ENCODE results near the gene CATSPER4.

The CATSPER4 gene

GRCh38 chr1:26210147-26210870, 19.9 kb downstream of the CATSPER4 start:
- no peak overlapping the region for H3K4me3 ChIP-seq (ENCODE audit: low read depth, low read length)
- in situ Hi-C loops (cut with HindIII; ENCODE audit: low sequenced_read_pairs) = no loop called here
- TF ChIP-seq CTCF (IDR thresholded peaks at IDR 0.05; ENCODE audit: low read depth, low read length, missing control alignments) = no peak
- no peak for DNase-seq (ENCODE audit: low read depth)

- DNase-seq (ENCODE audit: low read depth) = no peak
- TF ChIP-seq CTCF (IDR thresholded peaks at IDR 0.05; ENCODE audit: low read depth, low read length, missing control alignments) = no peak
- no peak overlapping the region for H3K4me3 ChIP-seq (ENCODE audit: low read depth, low read length)
- in situ Hi-C loops (cut with HindIII; ENCODE audit: low sequenced_read_pairs) = no loop called here
Measured at GRCh38 chr1:26212726-26213125, 22.3 kb downstream of the CATSPER4 start.

- no peak for DNase-seq (ENCODE audit: low read depth)
- no peak for TF ChIP-seq CTCF (IDR thresholded peaks at IDR 0.05; ENCODE audit: low read depth, low read length, missing control alignments)
- in situ Hi-C loops (cut with HindIII; ENCODE audit: low sequenced_read_pairs) = no loop called here
- no peak overlapping the region for H3K4me3 ChIP-seq (ENCODE audit: low read depth, low read length)
Measured at GRCh38 chr1:26213335-26213905, 23.0 kb downstream of the CATSPER4 start.

- no peak overlapping the region for H3K4me3 ChIP-seq (ENCODE audit: low read depth, low read length)
- no peak for TF ChIP-seq CTCF (IDR thresholded peaks at IDR 0.05; ENCODE audit: low read depth, low read length, missing control alignments)
- in situ Hi-C loops (cut with HindIII; ENCODE audit: low sequenced_read_pairs) = no loop called here
- no peak for DNase-seq (ENCODE audit: low read depth)
Measured at GRCh38 chr1:26215246-26215645, 24.8 kb downstream of the CATSPER4 start.

GRCh38 chr1:26218906-26219494, 28.6 kb downstream of the CATSPER4 start:
- H3K4me3 ChIP-seq (ENCODE audit: low read depth, low read length) = no peak overlapping the region
- in situ Hi-C loops (cut with HindIII; ENCODE audit: low sequenced_read_pairs) = no loop called here
- TF ChIP-seq CTCF (IDR thresholded peaks at IDR 0.05; ENCODE audit: low read depth, low read length, missing control alignments) = no peak
- DNase-seq (ENCODE audit: low read depth) = no peak

- DNase-seq (ENCODE audit: low read depth) = no peak
- TF ChIP-seq CTCF (IDR thresholded peaks at IDR 0.05; ENCODE audit: low read depth, low read length, missing control alignments) = no peak
- in situ Hi-C loops (cut with HindIII; ENCODE audit: low sequenced_read_pairs) = no loop called here
- H3K4me3 ChIP-seq (ENCODE audit: low read depth, low read length) = no peak overlapping the region
Measured at GRCh38 chr1:26220199-26220912, 30.0 kb downstream of the CATSPER4 start.
